ENCODE measurements around the gene BPHL.

BPHL gene

GRCh38 chr6:3157131-3157933 is 38.8 kb downstream of the BPHL start, which contains the start of gene TUBB2A:
TSS of gene TUBB2A (minus strand) at chr6:3157544. CDS start at chr6:3157463, 81 bp downstream.
- TF ChIP-seq CTCF (IDR thresholded peaks at IDR 0.05; ENCODE audit: borderline replicate concordance, insufficient read depth, low read depth, low read length), result peak; percentile 50; the same call in 1 of the 2 replicates
- peak within 1 kb of the TSS; percentile 52 for H3K4me3 ChIP-seq (ENCODE audit: low read depth, low read length)

- H3K4me3 ChIP-seq (ENCODE audit: low read depth, low read length), result no peak overlapping the region
- no peak for TF ChIP-seq CTCF (IDR thresholded peaks at IDR 0.05; ENCODE audit: borderline replicate concordance, insufficient read depth, low read depth, low read length)
These were observed 41.6 kb downstream of the BPHL start for GRCh38 chr6:3159805-3160781.

- no peak overlapping the region for H3K4me3 ChIP-seq (ENCODE audit: low read depth, low read length)
- no peak for TF ChIP-seq CTCF (IDR thresholded peaks at IDR 0.05; ENCODE audit: borderline replicate concordance, insufficient read depth, low read depth, low read length)
These were observed 43.6 kb downstream of the BPHL start for GRCh38 chr6:3162067-3162497.

GRCh38 chr6:3162565-3163247 is 44.2 kb downstream of the BPHL start:
- 0 out of 2 replicates have a peak, but pooled peaks have one; percentile 4 for TF ChIP-seq CTCF (IDR thresholded peaks at IDR 0.05; ENCODE audit: borderline replicate concordance, insufficient read depth, low read depth, low read length)

GRCh38 chr6:3163248-3163594 is 44.7 kb downstream of the BPHL start:
- TF ChIP-seq CTCF (IDR thresholded peaks at IDR 0.05; ENCODE audit: borderline replicate concordance, insufficient read depth, low read depth, low read length), result no peak
- H3K4me3 ChIP-seq (ENCODE audit: low read depth, low read length), result peak overlapping the region; percentile 38

More at GRCh38 chr6:3162565-3163247, 44.2 kb downstream of the BPHL start:
- peak overlapping the region; percentile 55 for H3K4me3 ChIP-seq (ENCODE audit: low read depth, low read length)

GRCh38 chr6:3164388-3164787 is 45.9 kb downstream of the BPHL start:
- TF ChIP-seq CTCF (IDR thresholded peaks at IDR 0.05; ENCODE audit: borderline replicate concordance, insufficient read depth, low read depth, low read length), result no peak
- no peak overlapping the region for H3K4me3 ChIP-seq (ENCODE audit: low read depth, low read length)
